HT1080 (cell line): Measurements from ENCODE around the gene VAV1. TPM values are rescaled to one million over a fixed set of nuclear protein-coding genes. Genes with fewer than 3 reads are reported as not detected.
"Not testable (repeated sequence)": the region's sequence is repeated elsewhere in the genome, so short reads cannot be mapped to it uniquely, and the experiment has no call there.

Source experiments
- DNase-seq: peaks from one replicate; pipeline ENCODE4 v3.0.0-alpha.2; 2015; ENCODE audit warnings: low read depth
- total RNA-seq: library from RNA; depleted of rRNA; stranded (reverse); fragments of >200 nt; shearing (Covaris generic); gene quantifications from 2 replicates; pipeline ENCODE4 v1.2.3, GENCODE V29; 2014

Gene VAV1
- total RNA-seq, 1 experiment from 2014 or later, result not detected

GRCh38 chr19:6842871-6843607 lies 70.5 kb downstream of the VAV1 start:
- DNase-seq, result no peak

GRCh38 chr19:6847828-6848200 lies 75.3 kb downstream of the VAV1 start:
- DNase-seq, result no peak

GRCh38 chr19:6848986-6849385 lies 76.5 kb downstream of the VAV1 start:
- no peak for DNase-seq

- DNase-seq, result no peak
Measured at GRCh38 chr19:6849876-6850275, 77.4 kb downstream of the VAV1 start.

- DNase-seq, result no peak
Measured at GRCh38 chr19:6851359-6851758, 78.9 kb downstream of the VAV1 start.

- no peak for DNase-seq
Measured at GRCh38 chr19:6852001-6852400, 79.5 kb downstream of the VAV1 start.

- no peak for DNase-seq
Measured at GRCh38 chr19:6853868-6854267, 81.4 kb downstream of the VAV1 start.

- DNase-seq, result no peak
Measured at GRCh38 chr19:6854758-6855157, 82.2 kb downstream of the VAV1 start.

- no peak for DNase-seq
Measured at GRCh38 chr19:6856749-6857372, 84.4 kb downstream of the VAV1 start.

GRCh38 chr19:6861683-6862286 lies 89.3 kb downstream of the VAV1 start:
- no peak for DNase-seq

- peak; percentile 82 for DNase-seq
Measured at GRCh38 chr19:6862673-6863078, 90.2 kb downstream of the VAV1 start.

- DNase-seq, result no peak
Measured at GRCh38 chr19:6864325-6864940, 91.9 kb downstream of the VAV1 start.

- DNase-seq, result no peak
Measured at GRCh38 chr19:6865849-6866248, 93.3 kb downstream of the VAV1 start.

- peak; percentile 5 for DNase-seq
Measured at GRCh38 chr19:6866741-6867151, 94.2 kb downstream of the VAV1 start.

GRCh38 chr19:6868351-6868750 lies 95.8 kb downstream of the VAV1 start:
- DNase-seq, result no peak

GRCh38 chr19:6869151-6869882 lies 96.8 kb downstream of the VAV1 start:
- not testable (repeated sequence) for DNase-seq

GRCh38 chr19:6873708-6874431 lies 101.4 kb downstream of the VAV1 start:
- DNase-seq, result no peak

GRCh38 chr19:6875218-6875617 lies 102.7 kb downstream of the VAV1 start:
- DNase-seq, result no peak

GRCh38 chr19:6876748-6877147 lies 104.2 kb downstream of the VAV1 start:
- no peak for DNase-seq

- no peak for DNase-seq
Measured at GRCh38 chr19:6877766-6878165, 105.3 kb downstream of the VAV1 start.
